ENCODE measurements around the gene CDT1. TPM values are rescaled to one million over a fixed set of nuclear protein-coding genes. Genes with fewer than 3 reads are reported as not detected.
A peak's percentile ranks its signal among the peaks of the same experiment; 100 is the strongest.

The CDT1 gene
- total and polyA plus RNA-seq, 9 donors, result 0.18 to 3.2 (median 0.95) TPM; not detected in 1

GRCh38 chr16:88828711-88829110 lies 25.1 kb downstream of the CDT1 start:
- Histone ChIP-seq H3K4me3 (no peak overlapping the region), H3K27ac (no peak overlapping the region), H3K27me3 (no peaks in the 10 kb centered on the region), H3K4me1 (ENCODE audit: insufficient read depth) (no peaks in the 10 kb centered on the region), H3K36me3 (no peaks in the 10 kb centered on the region), H3K9me3 (no peaks in the 10 kb centered on the region)
- 84 to 91% (median 84%) methylated on average over 24 of the region's 24 CpGs for WGBS, 3 donors
- intact Hi-C loops (cut with DNase I), result no loop called here
- no peak for TF ChIP-seq POLR2A (IDR thresholded peaks at IDR 0.05)
- no peak for TF ChIP-seq EP300 (IDR thresholded peaks at IDR 0.05)
- TF ChIP-seq CTCF (IDR thresholded peaks at IDR 0.05), result no peak
- no peak for DNase-seq

- Histone ChIP-seq H3K27me3 (no peaks in the 10 kb centered on the region), H3K4me3 (no peak overlapping the region), H3K27ac (no peak overlapping the region), H3K36me3 (no peaks in the 10 kb centered on the region), H3K4me1 (ENCODE audit: insufficient read depth) (no peaks in the 10 kb centered on the region), H3K9me3 (no peaks in the 10 kb centered on the region)
- TF ChIP-seq CTCF (IDR thresholded peaks at IDR 0.05) (no peak), EP300 (IDR thresholded peaks at IDR 0.05) (no peak), POLR2A (IDR thresholded peaks at IDR 0.05) (no peak)
- 39 to 45% (median 44%) methylated on average over 11 of the region's 11 CpGs for WGBS, 3 donors
- intact Hi-C loops (cut with DNase I), result no loop called here
- peak in 3 of 5 donors; percentile 62 to 73 (median 65) for DNase-seq
Measured at GRCh38 chr16:88830258-88830657, 26.7 kb downstream of the CDT1 start.

GRCh38 chr16:88830783-88831182 lies 27.2 kb downstream of the CDT1 start:
- TF ChIP-seq POLR2A (IDR thresholded peaks at IDR 0.05), result no peak
- no peak for TF ChIP-seq EP300 (IDR thresholded peaks at IDR 0.05)
- no peak for TF ChIP-seq CTCF (IDR thresholded peaks at IDR 0.05)
- H3K36me3 ChIP-seq, result no peaks in the 10 kb centered on the region
- no peaks in the 10 kb centered on the region for H3K4me1 ChIP-seq (ENCODE audit: insufficient read depth)
- 90 to 95% (median 91%) methylated on average over 14 of the region's 14 CpGs for WGBS, 3 donors
- no peaks in the 10 kb centered on the region for H3K27me3 ChIP-seq
- DNase-seq, result no peak
- H3K4me3 ChIP-seq, result no peak overlapping the region
- H3K27ac ChIP-seq, result no peak overlapping the region
- H3K9me3 ChIP-seq, result no peaks in the 10 kb centered on the region
- intact Hi-C loops (cut with DNase I), result no loop called here

GRCh38 chr16:88831838-88832237 lies 28.2 kb downstream of the CDT1 start:
- no peaks in the 10 kb centered on the region for H3K27me3 ChIP-seq
- H3K36me3 ChIP-seq, result no peaks in the 10 kb centered on the region
- TF ChIP-seq POLR2A (IDR thresholded peaks at IDR 0.05) (no peak), CTCF (IDR thresholded peaks at IDR 0.05) (no peak)
- DNase-seq, result no peak
- 80 to 82% (median 80%) methylated on average over 5 to 13 of the region's 13 CpGs for WGBS, 3 donors
- H3K9me3 ChIP-seq, result no peaks in the 10 kb centered on the region
- H3K4me1 ChIP-seq (ENCODE audit: insufficient read depth), result no peaks in the 10 kb centered on the region
- intact Hi-C loops (cut with DNase I), result no loop called here
- H3K27ac ChIP-seq, result no peak overlapping the region
- H3K4me3 ChIP-seq, result no peak overlapping the region

- TF ChIP-seq EP300 (IDR thresholded peaks at IDR 0.05) (no peak), CTCF (IDR thresholded peaks at IDR 0.05) (no peak)
- H3K9me3 ChIP-seq, result no peaks in the 10 kb centered on the region
- no peak for DNase-seq
- no peak overlapping the region for H3K4me3 ChIP-seq
- H3K36me3 ChIP-seq, result no peaks in the 10 kb centered on the region
- intact Hi-C loops (cut with DNase I), result no loop called here
- H3K27me3 ChIP-seq, result no peaks in the 10 kb centered on the region
- H3K4me1 ChIP-seq (ENCODE audit: insufficient read depth), result no peaks in the 10 kb centered on the region
- 92 to 94% (median 93%) methylated on average over 13 of the region's 13 CpGs for whole genome bisulfite sequencing, 3 donors
- H3K27ac ChIP-seq, result no peak overlapping the region
Measured at GRCh38 chr16:88833086-88833485, 29.5 kb downstream of the CDT1 start.

All from ovary (tissue), 9 donors.